ENCODE results near the gene KLHL34.

KLHL34 gene

DNA sequence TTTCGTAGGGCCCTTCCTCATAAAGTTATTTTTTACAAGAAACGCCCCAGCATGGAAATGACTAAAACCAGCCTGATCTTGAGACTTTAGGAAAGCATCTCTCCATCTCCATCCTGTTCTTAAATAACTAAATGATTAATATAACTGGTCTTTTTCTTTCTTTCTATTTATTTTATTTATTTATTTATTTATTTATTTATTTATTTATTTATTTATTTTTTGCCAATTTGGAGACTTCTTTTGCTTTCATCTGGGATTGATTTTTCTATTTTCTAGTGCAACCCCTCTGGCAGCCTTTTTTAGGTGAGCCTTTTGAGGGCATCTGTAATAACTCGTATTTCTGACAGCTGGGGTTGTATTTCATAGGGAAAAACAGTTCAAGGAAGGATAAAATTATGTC lies 1.2 kb upstream of the KLHL34 start:
- Histone ChIP-seq H3K9ac (ENCODE audit: low read depth, low read length) (no peak overlapping the region), H2AFZ (ENCODE audit: low read depth, low read length) (no peak overlapping the region), H3K79me2 (ENCODE audit: insufficient read depth, low read length) (no peaks in the 10 kb centered on the region), H3K27ac (ENCODE audit: low read length) (no peak overlapping the region), H3K4me1 (ENCODE audit: insufficient read depth, low read length) (no peaks in the 10 kb centered on the region), H4K20me1 (ENCODE audit: insufficient read depth, low read length) (no peaks in the 10 kb centered on the region), H3K4me2 (ENCODE audit: insufficient read depth, low read length) (no peak overlapping the region), H3K9me3 (ENCODE audit: insufficient read depth, low read length, severe bottlenecking) (no peaks in the 10 kb centered on the region), H3K4me3 (ENCODE audit: low read depth in 1 of 2, low read length in 2 of 2) (no peak overlapping the region), H3K36me3 (ENCODE audit: insufficient read depth, low read length) (peaks cover 2% of the 10 kb centered on the region; the same call in 1 of the 2 replicates), H3K27me3 (ENCODE audit: insufficient read depth, low read length, poor library complexity) (no peaks in the 10 kb centered on the region)
- no peak for TF ChIP-seq EZH2 (IDR thresholded peaks at IDR 0.05; ENCODE audit: borderline replicate concordance, low read depth, low read length, severe bottlenecking)
- DNase-seq (no peak), ATAC-seq (ENCODE audit: insufficient read depth, low read depth) (no peak)

DNA sequence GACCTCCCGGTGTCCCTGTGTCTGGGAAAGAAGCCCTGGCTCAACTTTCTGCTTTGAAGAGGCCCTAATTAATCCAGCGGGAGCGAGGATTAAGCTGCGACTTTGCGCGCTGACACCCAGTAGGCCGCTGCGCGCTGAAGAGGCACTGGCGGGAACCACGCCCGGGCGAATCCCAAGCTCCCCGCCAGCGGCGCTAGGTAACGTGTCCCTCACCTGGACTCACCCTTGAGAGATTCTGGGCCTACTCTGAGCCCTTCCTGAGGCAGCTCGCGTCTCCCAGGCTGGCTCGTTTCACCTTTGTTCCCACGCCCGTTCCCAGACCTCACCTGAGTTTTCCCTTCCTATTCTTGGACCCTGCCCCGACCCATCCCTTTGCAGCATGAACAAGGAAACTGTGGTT lies 616 bp upstream of the KLHL34 start:
- Histone ChIP-seq H2AFZ (ENCODE audit: low read depth, low read length) (no peak overlapping the region), H3K27me3 (ENCODE audit: insufficient read depth, low read length, poor library complexity) (no peaks in the 10 kb centered on the region), H3K4me3 (ENCODE audit: low read depth in 1 of 2, low read length in 2 of 2) (no peak overlapping the region), H4K20me1 (ENCODE audit: insufficient read depth, low read length) (no peaks in the 10 kb centered on the region), H3K27ac (ENCODE audit: low read length) (no peak overlapping the region), H3K9me3 (ENCODE audit: insufficient read depth, low read length, severe bottlenecking) (no peaks in the 10 kb centered on the region), H3K4me2 (ENCODE audit: insufficient read depth, low read length) (no peak overlapping the region), H3K9ac (ENCODE audit: low read depth, low read length) (no peak overlapping the region), H3K79me2 (ENCODE audit: insufficient read depth, low read length) (no peaks in the 10 kb centered on the region), H3K4me1 (ENCODE audit: insufficient read depth, low read length) (no peaks in the 10 kb centered on the region), H3K36me3 (ENCODE audit: insufficient read depth, low read length) (peaks cover 2% of the 10 kb centered on the region; the same call in 1 of the 2 replicates)
- no peak for TF ChIP-seq EZH2 (IDR thresholded peaks at IDR 0.05; ENCODE audit: borderline replicate concordance, low read depth, low read length, severe bottlenecking)
- TF ChIP-seq, protein P1, sequence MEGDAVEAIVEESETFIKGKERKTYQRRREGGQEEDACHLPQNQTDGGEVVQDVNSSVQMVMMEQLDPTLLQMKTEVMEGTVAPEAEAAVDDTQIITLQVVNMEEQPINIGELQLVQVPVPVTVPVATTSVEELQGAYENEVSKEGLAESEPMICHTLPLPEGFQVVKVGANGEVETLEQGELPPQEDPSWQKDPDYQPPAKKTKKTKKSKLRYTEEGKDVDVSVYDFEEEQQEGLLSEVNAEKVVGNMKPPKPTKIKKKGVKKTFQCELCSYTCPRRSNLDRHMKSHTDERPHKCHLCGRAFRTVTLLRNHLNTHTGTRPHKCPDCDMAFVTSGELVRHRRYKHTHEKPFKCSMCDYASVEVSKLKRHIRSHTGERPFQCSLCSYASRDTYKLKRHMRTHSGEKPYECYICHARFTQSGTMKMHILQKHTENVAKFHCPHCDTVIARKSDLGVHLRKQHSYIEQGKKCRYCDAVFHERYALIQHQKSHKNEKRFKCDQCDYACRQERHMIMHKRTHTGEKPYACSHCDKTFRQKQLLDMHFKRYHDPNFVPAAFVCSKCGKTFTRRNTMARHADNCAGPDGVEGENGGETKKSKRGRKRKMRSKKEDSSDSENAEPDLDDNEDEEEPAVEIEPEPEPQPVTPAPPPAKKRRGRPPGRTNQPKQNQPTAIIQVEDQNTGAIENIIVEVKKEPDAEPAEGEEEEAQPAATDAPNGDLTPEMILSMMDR (IDR thresholded peaks at IDR 0.05; ENCODE audit: borderline replicate concordance, extremely low read depth, low read length, poor library complexity, severe bottlenecking): no peak
- no peak for DNase-seq
- no peak for ATAC-seq (ENCODE audit: insufficient read depth, low read depth)

DNA sequence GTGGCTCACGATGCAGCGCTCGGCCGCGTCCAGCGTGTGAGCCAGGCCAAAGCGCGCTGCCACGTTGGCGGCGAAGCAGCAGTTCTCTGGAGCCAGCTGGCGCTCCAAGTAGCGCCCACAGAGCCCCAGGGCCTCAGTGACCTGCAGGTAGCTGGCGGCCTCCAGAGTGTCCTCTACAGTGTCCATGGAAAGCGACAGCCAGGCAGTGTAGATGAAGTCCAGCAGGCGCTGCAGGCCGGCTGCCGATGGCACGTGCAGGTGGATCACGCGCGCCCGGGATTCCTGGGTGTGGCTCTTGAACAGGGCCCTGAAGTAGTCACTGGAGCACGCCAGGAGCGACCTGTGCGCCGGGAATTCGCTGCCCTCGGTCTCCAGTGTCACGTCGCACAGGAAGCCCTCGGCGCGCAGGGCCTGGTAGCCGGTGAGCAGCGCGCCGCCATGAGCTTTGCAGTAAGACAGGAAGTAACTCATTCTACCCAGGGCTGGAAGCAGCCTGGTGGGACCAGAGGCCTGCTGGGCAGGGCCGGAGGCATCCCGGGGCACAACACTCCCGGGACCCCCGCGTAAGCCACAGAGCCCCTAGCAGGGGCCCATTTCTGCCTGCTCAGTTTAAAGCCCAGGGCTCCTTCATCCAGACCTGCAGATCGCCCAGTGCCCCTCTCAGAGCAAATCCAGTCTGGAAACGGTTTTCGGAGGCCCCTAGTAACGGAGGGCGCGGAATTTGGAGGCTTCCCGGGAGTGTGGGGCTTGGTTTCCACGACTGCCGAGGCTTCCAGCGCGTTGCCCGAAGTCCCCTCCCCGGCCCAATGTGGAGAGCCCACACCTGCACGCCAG lies 595 bp downstream of the KLHL34 start:
- Histone ChIP-seq H3K27me3 (ENCODE audit: insufficient read depth, low read length, poor library complexity) (no peaks in the 10 kb centered on the region), H3K27ac (ENCODE audit: low read length) (no peak overlapping the region), H4K20me1 (ENCODE audit: insufficient read depth, low read length) (no peaks in the 10 kb centered on the region), H2AFZ (ENCODE audit: low read depth, low read length) (no peak overlapping the region), H3K36me3 (ENCODE audit: insufficient read depth, low read length) (peaks cover 2% of the 10 kb centered on the region; the same call in 1 of the 2 replicates), H3K9ac (ENCODE audit: low read depth, low read length) (no peak overlapping the region), H3K4me3 (ENCODE audit: low read depth in 1 of 2, low read length in 2 of 2) (no peak overlapping the region), H3K9me3 (ENCODE audit: insufficient read depth, low read length, severe bottlenecking) (no peaks in the 10 kb centered on the region), H3K79me2 (ENCODE audit: insufficient read depth, low read length) (no peaks in the 10 kb centered on the region), H3K4me2 (ENCODE audit: insufficient read depth, low read length) (no peak overlapping the region), H3K4me1 (ENCODE audit: insufficient read depth, low read length) (no peaks in the 10 kb centered on the region)
- DNase-seq: no peak
- ATAC-seq (ENCODE audit: insufficient read depth, low read depth): no peak
- TF ChIP-seq EZH2 (IDR thresholded peaks at IDR 0.05; ENCODE audit: borderline replicate concordance, low read depth, low read length, severe bottlenecking): no peak
- TF ChIP-seq, protein P1 (IDR thresholded peaks at IDR 0.05; ENCODE audit: borderline replicate concordance, extremely low read depth, low read length, poor library complexity, severe bottlenecking): no peak

DNA sequence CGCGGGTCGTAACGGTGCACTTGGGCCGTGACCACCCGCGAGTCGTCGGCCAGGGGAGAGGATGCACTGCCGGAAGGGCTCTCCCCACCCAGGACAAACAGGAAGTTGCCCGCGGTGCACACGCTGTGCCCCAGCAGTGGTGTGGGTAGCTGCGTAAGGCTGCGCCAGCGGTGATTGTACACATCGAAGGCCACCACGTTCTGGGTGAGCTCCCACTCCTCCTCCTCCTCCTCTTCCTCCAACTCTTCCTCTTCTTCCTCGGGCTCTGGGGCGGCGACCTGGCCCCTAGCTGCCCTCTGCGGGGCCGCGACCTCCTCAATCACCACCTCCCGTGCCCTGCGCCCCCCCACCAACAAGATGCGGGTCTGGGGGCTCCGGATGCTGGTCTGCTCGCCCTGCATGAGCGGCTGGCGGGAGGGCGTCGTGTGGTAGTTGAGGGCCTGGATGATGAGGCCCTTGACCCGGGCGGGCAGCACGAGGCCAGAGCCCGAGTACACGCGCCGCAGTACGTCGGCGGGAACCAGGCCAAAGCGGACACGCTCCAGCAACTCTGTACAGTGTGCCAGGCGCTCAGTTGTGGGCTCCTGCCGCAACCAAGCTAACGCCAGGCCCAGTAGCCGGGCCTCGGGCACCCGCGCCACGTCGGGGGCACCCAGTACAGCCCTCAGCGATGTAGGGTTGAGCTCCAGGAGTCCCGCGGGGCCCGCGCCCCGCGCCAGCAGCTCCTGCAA lies 1.4 kb downstream of the KLHL34 start:
- Histone ChIP-seq H3K36me3 (ENCODE audit: insufficient read depth, low read length) (peaks cover 2% of the 10 kb centered on the region; the same call in 1 of the 2 replicates), H3K4me1 (ENCODE audit: insufficient read depth, low read length) (no peaks in the 10 kb centered on the region), H3K27ac (ENCODE audit: low read length) (no peak overlapping the region), H3K9me3 (ENCODE audit: insufficient read depth, low read length, severe bottlenecking) (no peaks in the 10 kb centered on the region), H3K79me2 (ENCODE audit: insufficient read depth, low read length) (no peaks in the 10 kb centered on the region), H3K9ac (ENCODE audit: low read depth, low read length) (no peak overlapping the region), H3K27me3 (ENCODE audit: insufficient read depth, low read length, poor library complexity) (no peaks in the 10 kb centered on the region), H4K20me1 (ENCODE audit: insufficient read depth, low read length) (no peaks in the 10 kb centered on the region), H3K4me3 (ENCODE audit: low read depth in 1 of 2, low read length in 2 of 2) (no peak overlapping the region), H3K4me2 (ENCODE audit: insufficient read depth, low read length) (no peak overlapping the region), H2AFZ (ENCODE audit: low read depth, low read length) (no peak overlapping the region)
- no peak for TF ChIP-seq EZH2 (IDR thresholded peaks at IDR 0.05; ENCODE audit: borderline replicate concordance, low read depth, low read length, severe bottlenecking)
- TF ChIP-seq, protein P1 (IDR thresholded peaks at IDR 0.05; ENCODE audit: borderline replicate concordance, extremely low read depth, low read length, poor library complexity, severe bottlenecking): no peak
- no peak for DNase-seq
- ATAC-seq (ENCODE audit: insufficient read depth, low read depth): no peak

All from DND-41 (cell line).